Fibroblast of skin of right biceps (primary cell): ENCODE results near the gene SH2D6.
"Not testable (repeated sequence)": the region's sequence is repeated elsewhere in the genome, so short reads cannot be mapped to it uniquely, and the experiment has no call there.

Source experiments
- DNase-seq: peaks from one replicate; pipeline ENCODE4 v3.0.0-alpha.2; 2013

The SH2D6 gene

DNA sequence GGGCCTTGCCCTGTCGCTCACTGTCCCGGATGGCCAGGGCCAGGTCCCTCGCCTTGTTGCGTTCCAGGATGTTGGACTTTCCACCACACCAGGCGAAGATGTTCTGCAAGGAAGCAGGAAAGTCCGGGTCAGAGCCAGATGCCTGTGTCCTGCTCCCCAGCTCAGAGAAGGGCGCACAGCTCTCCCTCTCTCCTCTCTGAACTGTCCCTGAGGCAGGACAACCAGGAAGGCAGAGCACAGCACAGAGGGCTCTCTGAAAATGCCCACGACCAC, 19.4 kb upstream of the SH2D6 start:
- DNase-seq, result no peak

DNA sequence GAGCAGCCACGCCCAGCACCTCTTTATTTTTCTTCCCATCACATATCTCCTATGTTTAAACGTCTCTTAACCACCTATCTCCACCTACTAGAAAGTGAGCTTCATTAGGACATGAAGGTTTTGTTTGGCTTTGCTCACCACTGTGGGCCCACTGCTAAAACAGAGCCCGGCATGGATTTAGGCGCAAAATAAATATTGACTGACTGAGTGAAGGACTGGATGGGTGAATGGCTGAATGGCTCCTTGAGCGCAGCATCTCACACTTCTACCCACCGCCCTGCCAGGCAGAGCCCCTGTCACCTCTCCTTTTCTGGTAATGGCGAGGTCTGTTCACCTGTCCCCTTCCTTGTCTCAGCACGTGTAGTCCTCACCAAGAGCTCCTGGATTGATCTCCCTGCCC, 18.5 kb upstream of the SH2D6 start:
- DNase-seq, result no peak

DNA sequence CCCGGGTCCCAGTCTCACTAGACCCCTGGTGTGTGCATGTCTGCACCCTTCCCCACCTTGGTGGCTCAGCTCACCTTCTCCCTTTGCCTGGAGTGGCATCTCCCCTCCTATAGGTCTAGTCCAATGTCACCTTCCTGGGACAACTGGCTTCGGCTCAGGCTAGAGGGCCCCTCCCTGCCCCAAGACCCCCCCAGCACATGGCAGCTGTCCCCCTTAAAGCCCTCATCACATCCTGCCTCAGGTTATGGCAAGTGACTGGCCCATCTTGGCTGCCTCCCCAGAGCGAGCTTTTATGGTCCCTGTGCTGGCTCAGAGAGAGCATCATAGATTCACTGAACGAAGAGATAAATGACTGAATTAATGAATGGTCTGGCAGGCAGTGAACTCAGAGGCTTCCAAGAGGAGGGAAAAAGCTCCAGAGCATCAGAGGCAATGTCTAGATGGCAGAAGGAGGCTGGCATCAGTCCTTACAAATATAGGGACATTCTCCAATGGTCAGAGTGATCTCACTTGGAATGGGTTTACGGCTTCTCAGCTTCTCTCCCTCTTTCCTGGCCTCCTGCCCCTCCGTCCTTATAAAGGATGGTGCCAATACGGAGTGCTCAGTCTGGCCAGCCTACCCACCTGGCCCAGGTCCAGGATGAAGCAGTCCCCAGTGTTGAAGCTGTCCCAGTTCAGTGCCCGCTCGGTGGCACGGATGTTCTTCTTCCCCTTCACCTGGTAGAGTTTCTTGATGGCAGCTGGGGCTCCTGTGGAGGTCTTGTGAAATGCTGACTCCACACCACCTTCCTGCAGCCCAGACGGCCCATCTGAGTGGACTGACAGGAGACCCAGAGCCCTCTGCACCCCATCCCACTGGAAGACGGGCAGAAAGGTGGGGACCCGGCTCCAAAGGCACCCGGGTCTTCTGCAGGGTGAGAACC, 17.7 kb upstream of the SH2D6 start:
- DNase-seq, result no peak

DNA sequence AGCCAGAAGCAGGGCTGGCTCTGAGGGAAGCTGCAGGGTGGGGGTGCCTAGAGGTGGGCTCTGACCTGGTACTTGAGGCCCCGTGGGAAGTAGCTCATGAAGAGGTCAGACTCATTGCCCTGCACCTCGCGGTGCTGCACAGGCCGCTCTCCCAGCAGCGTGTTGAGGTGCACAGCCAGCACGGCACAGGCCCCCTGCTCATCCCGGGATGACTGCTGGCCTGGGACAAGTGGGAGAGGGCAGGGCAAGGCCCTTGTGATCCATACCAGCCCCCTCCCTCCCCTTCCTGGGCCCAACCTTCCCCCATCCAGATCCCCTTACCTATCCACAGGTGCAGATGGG, 17.1 kb upstream of the SH2D6 start:
- no peak for DNase-seq

DNA sequence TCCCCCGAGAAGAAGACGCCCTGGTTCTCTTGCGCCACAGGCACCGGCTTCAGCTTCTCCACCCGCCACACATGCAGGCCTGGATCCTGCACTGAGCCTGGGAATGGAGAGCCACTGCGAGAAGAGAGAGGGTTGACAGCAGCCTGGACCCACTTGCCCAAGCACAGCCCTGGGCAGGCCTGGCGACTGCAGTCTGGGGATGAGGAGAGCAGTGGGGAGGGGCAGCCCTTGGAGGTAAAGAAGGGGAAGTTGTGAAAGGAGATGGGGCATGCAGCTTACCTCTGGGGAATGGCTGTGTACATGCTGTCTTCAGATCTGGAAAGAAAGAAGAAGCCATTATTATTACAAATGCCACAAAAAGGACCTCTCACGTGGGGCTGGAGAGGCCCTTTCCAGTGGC, 16.7 kb upstream of the SH2D6 start:
- DNase-seq, result no peak

DNA sequence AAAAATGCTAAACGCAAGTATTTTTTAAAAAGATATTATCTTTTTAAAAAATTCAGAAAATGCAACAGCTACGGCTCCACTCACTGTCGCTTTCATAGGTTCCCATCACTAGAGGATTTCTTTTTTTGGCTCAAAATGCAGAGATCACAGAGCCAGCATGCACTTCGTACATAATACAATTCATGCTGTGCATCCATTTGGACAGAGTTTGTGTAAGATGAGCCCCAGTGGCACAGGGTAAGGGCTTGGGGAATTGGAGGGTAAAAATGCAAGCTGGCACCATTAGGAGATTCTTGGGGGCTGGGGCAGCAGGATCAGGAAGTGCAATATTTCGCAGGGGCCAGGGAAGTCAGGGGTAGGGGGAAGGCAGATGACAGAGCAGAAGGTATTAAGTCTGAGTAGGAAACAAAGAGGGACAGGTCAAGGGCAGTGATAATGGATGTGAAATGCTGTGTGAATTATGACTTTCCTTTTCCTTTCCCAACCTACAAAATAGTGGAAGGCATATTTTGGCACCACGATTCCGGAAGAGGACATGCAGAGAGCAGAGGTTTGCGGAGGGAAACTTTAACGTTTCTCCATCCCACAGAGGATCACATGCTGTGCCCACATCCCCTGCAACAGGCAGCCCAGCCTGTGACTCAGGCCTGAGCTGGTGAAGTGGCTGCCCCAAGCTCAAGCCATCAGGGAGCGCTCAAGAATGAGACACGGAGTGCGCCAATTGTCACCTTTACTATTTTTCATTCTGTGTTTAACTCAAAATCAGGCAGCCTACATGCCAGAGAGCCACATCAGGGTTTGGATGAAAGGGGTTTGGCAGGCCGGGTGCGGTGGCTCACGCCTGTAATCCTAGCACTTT, 13.1 kb upstream of the SH2D6 start:
- DNase-seq, result peak; percentile 42

DNA sequence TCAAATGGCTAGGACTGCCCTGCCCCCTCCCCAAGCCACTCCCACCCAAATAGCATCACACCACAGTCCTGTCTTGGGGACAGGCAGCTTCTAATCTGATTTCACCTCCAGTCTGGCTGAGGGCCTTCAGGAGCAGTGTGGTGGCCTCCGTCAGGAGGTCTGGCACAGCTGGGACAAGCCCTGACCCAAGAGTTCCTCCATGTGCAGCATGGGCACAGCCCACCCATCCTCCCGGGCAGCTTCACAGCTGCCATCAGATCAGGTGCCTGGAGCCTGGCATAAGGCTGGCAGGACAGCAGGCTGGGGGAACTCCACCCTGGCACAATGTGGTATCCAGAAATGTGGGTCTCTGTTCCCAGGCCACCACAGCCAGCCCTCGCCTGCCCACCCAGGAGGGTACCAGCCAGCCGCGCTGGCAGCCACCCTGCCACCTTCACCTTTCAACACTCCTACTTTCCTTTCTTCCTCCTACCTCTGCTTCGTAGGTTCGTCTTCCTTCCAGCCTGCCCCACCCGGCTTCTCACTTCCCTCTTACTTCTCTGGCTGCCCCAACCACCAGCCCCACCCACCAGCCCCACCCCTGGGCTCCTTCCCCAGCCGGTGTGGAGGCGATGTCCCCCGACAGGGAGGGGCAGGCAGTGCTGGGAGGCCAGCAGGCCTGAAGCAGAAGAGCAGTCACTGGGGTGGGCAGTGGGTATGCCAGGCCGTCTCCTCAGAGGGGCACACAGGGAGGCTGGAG, 8.5 kb upstream of the SH2D6 start, which contains the start of gene CAPG:
Gene CAPG, minus strand, starts transcription at position 522 of the 739 bp plus-strand sequence. CDS start 8,221 bp downstream, outside the sequence.
- DNase-seq, result no peak

DNA sequence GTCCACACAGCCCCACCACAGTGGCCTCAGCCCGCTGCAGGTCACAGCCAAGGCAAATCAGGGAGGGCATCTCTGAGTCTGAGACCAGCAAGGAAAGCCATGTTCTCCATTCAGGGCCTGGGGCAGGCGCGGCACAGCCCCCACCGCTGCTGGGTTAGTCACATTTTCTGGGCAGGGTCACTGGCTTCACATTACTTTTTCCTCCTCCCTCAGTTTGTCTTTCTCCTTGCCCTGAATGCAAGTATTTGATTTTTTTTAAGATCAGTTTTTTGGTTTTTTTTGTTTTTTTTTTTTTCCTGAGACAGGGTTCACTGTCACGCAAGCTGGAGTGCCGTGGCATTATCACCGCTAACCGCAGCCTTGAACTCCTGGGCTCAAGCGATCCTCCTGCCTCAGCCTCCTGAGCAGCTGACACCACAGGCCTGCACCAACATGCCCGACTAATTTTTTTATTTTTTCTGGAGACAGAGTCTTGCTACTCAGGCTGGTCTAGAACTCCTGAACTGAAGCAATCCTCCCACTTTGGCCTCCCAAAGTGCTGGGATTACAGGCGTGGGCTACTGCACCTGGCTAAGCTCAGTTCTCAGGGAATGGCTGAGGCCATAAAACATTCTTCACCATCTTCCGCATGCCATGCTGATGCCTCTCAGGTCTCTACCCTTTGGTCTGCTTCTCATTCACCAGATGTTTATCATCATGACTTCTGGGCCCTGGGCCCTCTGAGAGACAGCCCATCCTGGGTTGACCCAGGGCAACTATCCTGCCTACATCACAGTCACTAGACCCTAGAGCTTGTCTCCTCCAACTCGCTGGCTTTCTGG, 7.7 kb upstream of the SH2D6 start:
- DNase-seq, result no peak

DNA sequence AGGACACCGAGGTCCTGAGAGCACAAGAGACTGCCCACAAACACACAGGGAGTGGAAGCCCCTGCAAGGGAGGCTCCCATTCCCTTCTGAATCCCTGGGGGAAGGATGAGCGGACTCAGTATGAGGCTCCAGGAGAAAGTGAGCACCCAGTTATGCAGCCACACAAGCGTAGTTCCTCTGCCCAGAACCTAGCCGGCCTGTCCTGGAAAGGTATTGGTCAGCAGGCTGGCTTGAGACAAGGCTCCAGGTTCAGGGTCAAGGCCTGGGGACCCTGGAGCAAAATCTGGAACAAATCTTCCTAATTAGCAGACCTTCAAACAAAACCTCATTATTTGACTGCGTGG, 7.1 kb upstream of the SH2D6 start:
- DNase-seq, result no peak

DNA sequence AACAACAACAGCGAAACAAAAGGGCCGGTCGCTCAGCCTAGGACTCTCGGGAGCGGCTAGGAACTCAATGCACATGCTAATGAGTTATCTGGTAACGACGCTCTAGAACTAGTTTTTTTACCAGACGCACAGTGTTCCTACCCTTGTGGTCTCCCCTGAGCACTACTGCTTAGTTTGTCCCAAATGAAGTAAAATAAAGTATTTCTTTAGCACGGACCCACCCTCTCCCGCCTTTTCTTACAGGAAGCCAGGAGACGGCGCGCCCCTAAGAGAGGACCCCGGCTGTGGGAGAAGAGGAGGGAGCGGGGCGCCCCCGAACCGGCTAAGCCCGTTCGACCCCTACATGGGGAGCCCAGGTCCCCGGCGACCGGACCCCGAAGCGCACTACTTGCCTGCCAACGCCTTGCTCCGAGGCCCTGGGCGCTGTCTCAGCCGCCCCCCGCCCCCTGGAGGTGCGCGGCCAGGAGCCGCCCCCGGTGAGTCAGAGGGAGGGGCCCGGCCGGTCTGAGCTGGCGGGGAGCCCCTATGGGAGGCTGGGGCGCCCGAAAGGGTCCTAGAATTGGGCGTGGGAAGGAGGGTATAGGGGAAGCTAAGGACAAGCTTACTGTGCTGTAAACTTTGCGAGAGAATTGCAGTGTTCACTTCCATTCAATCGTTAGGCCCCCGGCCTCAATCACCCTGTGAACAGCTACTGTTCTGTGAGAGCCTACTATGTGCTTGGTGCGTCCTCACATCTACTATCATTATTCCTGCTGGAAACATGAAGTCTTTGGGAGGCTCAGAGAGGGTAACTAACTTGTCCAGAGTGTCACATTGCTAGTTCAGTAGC, 4.7 kb upstream of the SH2D6 start:
- DNase-seq, result peak; percentile 70

DNA sequence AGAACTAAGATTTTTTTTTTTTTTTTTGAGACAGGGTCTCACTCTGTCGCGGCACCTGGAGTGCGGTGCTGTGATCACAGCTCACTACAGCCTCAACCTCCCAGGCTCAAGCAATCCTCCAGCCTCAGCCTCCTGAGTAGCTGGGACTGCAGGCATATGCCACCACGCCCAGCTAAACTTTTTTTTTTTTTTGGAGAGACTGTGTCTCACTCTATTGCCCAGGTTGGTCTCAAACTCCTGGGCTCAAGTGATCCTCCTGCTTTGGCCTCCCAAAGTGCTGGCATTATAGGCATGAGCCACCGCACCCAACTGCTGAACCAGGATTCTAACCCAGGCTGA, 4.1 kb upstream of the SH2D6 start:
- not testable (repeated sequence) for DNase-seq

DNA sequence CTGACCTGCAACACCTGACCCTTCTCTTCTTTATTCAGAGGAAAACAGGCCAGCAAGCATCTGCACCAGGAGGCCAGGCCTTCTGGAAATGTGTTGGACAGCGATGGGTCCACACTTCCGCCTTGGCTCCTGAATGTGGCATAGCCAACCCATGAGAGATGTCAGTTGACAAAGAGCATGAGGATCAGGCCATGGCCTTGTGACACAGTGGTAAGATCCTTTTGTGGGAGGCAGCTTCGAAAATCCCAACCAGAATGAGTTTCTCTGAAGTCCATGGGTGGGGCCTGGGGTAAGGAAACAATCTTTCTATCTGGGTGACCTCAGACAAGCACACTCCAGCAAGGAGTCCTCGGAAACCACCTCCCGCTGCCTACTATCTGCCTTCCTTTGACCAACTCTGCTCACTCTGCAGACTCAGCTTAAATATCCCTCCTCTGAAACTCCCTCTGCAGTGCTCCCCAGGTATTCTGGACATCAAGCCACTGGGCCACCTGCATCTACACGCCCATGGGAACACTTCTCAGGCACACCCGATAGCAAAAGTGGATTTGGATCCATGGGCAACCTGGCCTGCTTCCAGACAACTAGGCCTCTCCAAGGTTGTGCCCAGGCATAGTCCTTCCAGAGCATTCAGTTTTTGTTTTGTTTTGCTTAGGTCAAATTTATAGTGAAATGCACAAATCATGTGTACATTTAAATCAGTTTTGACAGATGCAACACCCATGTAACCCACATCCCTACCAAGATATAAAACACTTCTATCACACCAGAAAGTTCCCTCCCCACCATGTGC, 3.6 kb upstream of the SH2D6 start:
- DNase-seq, result no peak

DNA sequence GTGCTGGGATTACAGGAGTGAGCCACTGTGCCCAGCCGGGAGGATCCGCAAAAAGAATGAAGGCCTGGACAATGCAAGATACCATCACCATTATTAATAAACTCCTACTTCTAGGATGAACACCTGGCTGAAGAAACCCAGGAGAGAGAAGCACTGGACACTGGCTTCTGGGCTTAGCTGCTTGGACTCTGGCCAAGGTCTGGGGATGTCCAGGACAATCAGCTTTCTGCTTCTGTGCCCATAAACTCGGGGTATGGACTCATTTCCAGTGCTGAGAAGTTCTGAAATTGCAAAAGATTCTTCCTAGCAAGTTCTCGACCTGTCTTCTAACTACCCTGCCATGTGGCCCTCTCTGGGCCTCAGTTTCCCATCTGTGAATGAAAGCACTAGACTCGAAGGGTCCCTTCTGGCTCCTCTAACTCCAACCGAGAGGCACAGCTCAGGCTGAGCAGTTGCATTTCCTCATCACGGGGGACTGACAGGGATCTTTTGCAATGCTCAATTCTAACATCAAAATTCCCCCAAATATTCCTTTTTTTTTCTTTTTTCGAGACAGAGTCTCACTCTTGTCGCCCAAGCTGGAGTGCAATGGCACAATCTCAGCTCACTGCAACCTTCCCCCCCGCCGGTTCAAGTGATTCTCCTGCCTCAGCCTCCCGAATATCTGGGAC, 2.4 kb upstream of the SH2D6 start:
- DNase-seq, result no peak

DNA sequence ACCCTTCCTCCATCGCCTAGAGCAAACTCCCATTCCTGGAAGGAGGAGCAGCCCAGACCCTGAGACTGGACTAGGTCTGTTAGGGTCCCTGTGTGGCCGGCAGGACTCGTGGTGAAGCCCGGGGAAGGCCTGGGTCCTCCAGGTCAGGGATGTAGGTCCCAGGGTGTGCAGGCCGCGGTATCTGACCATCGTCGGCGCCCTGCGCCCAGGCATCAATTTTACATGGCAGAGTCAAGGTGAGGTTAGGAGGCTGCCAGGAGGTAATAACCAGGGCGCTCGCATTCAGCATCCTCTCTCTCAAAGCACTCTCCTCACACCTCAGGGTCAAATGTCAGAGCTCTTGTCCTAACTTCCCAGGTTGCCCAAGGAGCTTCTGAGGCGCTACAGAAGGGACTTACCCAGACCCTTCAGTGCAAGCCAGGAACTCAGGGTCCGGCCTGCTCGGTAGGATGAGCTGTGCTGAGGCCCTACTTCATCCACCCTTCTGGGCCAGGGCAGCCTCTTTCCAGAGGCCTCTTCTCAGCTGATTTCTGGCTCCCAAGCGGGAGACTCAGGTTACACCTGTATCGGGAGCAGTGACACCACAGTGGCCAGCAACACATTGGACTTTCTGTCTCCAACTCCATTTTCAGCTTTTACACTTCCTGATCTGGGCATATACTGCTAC, 628 bp downstream of the SH2D6 start:
- no peak for DNase-seq

DNA sequence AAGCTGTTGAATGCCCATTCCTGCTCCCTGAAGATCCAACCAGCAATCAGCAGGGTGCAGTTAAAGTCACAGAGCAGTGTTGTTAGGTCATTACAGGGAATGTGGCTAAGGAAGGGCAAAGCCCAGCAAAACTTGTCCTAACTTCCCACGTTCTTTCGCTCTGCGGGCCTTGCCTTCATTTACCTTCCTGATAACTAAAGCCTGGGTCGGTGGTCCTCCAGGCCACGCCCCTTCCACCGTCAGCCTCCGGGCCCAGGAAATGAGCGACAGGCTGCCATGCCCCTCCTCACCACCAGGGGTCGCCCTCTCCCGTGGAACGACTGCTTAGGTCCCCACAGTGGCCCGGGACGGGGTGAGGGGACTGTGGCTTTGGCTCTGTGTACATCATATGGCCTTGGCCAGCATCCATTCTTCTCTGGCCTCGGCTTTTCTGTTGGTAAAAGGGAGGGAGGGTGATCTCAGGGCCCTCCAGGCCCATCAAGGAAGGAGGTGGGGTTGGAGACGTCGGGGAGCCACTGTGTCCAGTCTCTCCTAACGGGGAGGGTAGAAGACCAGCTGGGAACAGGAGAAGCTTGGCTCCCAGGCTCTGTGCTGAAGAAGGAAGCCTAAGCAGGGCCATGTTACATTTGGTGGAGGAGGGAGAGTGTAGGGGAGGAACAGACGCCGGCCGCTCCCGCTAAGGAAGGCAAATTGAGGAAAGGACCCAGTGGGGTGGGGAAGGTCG, 2.2 kb downstream of the SH2D6 start:
- DNase-seq, result peak; percentile 81

DNA sequence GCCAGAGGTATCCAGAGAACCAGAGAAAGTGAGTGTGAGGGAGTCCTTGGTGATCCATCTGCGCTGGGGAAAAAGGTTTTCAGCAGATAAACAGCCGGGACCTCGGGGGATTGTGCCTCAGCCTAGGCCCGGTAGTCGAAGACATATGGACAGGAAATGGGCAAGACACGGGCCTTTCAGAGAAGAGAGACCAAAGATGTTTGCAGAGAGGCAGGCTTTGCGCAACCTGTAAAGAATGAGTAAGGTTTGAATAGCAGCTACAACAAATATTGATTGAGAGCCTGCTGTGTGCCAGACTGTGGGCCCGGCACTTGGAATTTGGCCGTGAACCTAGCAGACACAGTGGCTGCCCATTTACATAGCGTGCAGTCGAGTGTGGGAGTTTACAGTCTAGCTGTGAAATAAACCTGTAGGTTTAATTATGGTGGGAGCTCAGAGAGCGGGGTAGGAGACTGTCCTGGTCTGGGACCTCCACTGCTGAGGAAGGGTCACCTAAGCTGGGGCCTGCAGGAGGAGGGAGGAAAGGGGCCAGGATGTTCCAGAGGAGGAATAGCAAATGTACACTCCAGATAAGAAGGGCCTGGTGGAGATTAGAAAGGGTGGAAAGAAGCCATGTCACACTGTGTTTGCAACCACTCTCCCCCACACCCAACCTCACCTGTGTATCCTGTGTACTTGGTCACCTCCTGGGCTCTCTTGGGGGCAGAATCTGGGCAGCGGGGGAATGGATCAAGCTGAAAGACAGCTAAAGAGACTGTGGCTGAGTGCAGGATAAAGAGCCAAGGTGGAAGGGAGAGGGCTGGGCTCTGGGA, 3.0 kb downstream of the SH2D6 start:
- DNase-seq, result peak; percentile 56

DNA sequence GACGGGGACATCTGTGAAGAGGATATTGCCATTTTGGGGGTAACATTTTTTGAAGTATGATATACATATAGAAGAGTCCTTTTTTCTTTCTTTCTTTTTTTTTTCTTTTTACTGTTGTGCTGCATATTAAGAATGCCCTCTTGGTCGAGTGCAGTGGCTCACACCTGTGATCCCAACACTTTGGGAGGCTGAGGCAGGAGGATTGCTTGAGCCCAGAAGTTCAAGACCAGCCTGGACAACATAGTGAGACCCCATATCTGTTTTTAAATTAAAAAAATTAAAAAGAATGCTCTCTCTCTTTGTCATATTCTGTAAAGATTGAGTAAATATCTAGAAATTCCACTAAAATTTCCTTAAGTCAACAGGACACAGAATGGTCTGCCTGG, 3.6 kb downstream of the SH2D6 start:
- DNase-seq, result no peak

DNA sequence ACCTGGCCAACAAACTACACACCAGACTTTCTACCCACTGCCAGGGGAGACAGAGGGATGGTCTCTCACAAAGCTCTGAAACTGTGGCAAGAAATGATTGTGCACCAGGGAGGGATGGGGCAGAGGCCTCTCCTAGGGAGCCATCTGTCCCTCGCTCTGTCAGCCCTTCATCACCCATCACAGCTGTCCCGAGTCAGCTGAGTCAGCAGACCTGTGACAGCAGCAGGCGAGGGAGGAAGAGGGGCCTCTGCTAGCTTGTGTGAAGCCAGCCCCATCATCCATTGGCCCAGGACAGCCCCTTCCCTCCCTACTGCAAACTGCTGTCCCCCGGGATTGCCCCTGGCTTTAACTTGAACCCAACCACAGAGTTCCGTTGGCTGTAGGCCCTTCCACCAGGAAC, 5.0 kb downstream of the SH2D6 start:
- DNase-seq, result no peak
